ENCODE data around the gene IL22RA1. TPM values are rescaled to one million over a fixed set of nuclear protein-coding genes. Genes with fewer than 3 reads are reported as not detected.

The IL22RA1 gene, protein sequence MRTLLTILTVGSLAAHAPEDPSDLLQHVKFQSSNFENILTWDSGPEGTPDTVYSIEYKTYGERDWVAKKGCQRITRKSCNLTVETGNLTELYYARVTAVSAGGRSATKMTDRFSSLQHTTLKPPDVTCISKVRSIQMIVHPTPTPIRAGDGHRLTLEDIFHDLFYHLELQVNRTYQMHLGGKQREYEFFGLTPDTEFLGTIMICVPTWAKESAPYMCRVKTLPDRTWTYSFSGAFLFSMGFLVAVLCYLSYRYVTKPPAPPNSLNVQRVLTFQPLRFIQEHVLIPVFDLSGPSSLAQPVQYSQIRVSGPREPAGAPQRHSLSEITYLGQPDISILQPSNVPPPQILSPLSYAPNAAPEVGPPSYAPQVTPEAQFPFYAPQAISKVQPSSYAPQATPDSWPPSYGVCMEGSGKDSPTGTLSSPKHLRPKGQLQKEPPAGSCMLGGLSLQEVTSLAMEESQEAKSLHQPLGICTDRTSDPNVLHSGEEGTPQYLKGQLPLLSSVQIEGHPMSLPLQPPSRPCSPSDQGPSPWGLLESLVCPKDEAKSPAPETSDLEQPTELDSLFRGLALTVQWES
- 10 to 100 TPM; 34.7 to 53.1 (median 45.9) TPM for total RNA-seq

DNA sequence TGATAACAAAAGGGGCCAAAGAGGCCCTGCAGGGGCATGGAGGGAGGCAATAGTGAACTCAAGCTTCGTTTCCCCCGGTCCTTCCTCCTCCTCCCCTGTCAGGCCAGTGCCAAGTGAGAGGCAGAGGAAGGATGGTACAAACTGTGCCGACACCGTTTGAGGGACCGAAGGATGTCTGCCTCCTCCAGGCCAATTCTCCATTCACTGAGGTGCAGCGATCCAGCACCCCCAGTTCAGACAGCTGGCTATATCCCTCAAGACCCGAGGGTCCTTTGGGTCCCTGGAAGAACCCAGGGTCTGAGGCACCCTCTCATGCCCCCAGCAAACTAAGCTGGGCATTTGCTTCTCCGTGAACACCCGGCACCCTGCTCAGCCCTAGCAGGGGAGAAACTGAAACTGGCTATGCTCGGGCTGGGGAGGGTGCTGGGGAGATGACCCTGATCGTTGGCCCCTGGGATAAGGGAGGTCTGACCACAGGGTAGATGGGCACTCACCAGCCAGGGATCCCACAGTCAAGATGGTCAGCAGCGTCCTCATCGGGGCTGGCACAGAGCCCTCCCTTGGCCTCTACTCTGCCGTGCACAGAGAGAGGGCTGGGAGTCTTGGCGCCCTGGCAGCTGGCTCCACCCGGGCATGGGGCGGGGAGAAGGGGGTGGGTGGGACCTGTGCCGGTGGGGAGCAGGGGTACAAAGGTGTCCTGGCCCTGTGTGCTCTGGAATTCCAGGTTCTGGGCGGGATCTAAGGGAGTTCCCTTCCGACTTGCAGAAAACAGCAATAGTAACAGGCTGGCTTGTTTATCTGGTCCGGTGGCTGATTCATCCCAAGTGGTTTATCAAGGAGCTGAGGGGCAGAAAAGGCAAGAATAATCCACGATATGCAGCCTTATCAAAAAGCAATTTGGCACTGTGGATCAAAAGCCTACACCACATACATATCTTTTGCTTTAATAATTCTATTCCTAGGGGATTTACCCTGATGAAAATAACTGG, at the start of gene IL22RA1:
Gene IL22RA1 (minus strand): TSS at position 595 of the 989 bp plus-strand sequence. CDS start 58 bp downstream, at position 537.
- H3K4me3 ChIP-seq (ENCODE audit: low read depth, poor library complexity, severe bottlenecking), result peak within 1 kb of the TSS; percentile 25
- DNase-seq (ENCODE audit: low spot score in 2 of 2), result peak in 1 of 2 donors; percentile 36
- 17% methylated on average over 16 to 22 of the region's 22 CpGs for WGBS, 2 donors
- intact Hi-C loops (cut with DNase I; ENCODE audit: low total_unique reads), result no loop called here
- no peak for TF ChIP-seq POLR2A (IDR thresholded peaks at IDR 0.05)
- TF ChIP-seq, protein P1, sequence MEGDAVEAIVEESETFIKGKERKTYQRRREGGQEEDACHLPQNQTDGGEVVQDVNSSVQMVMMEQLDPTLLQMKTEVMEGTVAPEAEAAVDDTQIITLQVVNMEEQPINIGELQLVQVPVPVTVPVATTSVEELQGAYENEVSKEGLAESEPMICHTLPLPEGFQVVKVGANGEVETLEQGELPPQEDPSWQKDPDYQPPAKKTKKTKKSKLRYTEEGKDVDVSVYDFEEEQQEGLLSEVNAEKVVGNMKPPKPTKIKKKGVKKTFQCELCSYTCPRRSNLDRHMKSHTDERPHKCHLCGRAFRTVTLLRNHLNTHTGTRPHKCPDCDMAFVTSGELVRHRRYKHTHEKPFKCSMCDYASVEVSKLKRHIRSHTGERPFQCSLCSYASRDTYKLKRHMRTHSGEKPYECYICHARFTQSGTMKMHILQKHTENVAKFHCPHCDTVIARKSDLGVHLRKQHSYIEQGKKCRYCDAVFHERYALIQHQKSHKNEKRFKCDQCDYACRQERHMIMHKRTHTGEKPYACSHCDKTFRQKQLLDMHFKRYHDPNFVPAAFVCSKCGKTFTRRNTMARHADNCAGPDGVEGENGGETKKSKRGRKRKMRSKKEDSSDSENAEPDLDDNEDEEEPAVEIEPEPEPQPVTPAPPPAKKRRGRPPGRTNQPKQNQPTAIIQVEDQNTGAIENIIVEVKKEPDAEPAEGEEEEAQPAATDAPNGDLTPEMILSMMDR (IDR thresholded peaks at IDR 0.05), result no peak

DNA sequence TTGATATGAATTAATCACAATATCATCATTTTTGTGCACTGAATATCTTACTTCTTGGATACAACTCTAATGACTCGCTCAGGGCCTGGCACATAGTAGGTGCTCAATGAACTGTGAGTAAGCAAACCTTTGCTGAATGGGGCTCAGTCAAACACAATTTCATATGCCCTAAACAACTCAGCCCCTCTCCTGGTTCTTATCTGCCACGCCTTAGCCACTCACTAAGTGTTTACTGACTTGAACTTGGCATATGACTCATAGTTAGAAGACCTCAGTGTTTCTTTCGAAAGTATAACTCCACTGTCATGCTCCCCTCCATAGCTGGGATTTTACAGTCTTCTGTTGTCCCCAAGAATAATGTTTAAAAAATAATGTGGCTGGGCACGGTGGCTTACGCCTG, 48.9 kb upstream of the IL22RA1 start:
- no peak overlapping the region for H3K4me3 ChIP-seq (ENCODE audit: low read depth, poor library complexity, severe bottlenecking)
- no peak for TF ChIP-seq POLR2A (IDR thresholded peaks at IDR 0.05)
- TF ChIP-seq, protein P1 (IDR thresholded peaks at IDR 0.05), result no peak
- DNase-seq (ENCODE audit: low spot score in 2 of 2), result no peak
- 63 to 73% methylated on average over 5 of the region's 5 CpGs for WGBS, 2 donors
- intact Hi-C loops (cut with DNase I; ENCODE audit: low total_unique reads), result no loop called here

DNA sequence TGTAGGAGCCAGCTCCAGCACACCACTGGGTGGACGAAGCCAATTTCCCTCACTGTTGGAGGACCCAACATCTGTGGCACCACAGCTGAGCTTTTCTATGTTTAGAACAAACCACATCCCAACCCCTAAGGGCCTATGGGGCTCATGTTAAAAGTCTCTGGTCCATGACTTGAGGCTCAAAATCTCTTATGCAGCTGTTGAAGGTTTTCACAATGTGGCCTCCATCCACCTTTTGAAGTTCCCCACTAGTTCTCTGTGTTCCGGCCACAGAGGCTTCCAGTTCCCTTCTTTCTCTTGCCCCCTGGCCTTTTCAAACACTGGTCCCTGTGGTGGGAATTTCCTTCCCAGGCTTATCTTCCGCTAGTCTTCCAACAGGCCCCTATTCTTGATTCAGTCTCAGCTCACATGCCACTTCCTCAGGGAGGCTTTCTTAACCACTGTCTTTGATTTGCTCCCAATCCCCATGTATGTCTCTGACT, 48.1 kb upstream of the IL22RA1 start:
- WGBS, 2 donors, result 81 to 85% methylated on average over 3 of the region's 3 CpGs

DNA sequence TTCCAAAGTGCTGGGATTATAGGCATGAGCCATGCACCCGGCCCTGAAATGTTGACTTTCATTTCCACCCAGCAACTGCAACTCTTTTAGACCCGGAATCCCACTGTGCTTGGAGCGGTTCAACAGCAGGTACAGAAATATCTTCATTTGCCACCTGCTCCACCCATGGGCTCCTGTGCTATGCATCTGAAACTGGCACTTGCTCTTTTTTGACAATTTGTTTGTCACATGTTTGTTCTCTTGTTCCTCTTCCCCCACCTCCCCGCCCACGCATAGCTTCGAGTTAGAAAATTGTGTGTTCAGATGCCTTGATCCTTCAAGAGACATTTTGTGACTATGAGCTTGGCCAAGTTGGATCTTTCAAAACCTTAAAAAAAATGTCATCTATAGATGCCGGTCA, 46.6 kb upstream of the IL22RA1 start:
- 77 to 85% methylated on average over 7 of the region's 7 CpGs for WGBS, 2 donors
- no peak for TF ChIP-seq POLR2A (IDR thresholded peaks at IDR 0.05)
- TF ChIP-seq, protein P1 (IDR thresholded peaks at IDR 0.05), result no peak

More for the DNA sequence above, 48.1 kb upstream of the IL22RA1 start:
- TF ChIP-seq POLR2A (IDR thresholded peaks at IDR 0.05), result no peak
- TF ChIP-seq, protein P1 (IDR thresholded peaks at IDR 0.05), result no peak
- no peak overlapping the region for H3K4me3 ChIP-seq (ENCODE audit: low read depth, poor library complexity, severe bottlenecking)
- DNase-seq (ENCODE audit: low spot score in 2 of 2), result no peak
- intact Hi-C loops (cut with DNase I; ENCODE audit: low total_unique reads), result no loop called here

More for the DNA sequence above, 46.6 kb upstream of the IL22RA1 start:
- H3K4me3 ChIP-seq (ENCODE audit: low read depth, poor library complexity, severe bottlenecking), result no peak overlapping the region
- DNase-seq (ENCODE audit: low spot score in 2 of 2), result no peak
- intact Hi-C loops (cut with DNase I; ENCODE audit: low total_unique reads), result loop anchor here (5.0 kb wide), 1 partner anchor 117 kb away; no protein-coding TSS in a partner anchor

All from lower leg skin (tissue), 4 donors.